ENCODE data around the gene TUBGCP6. TPM values are rescaled to one million over a fixed set of nuclear protein-coding genes. Genes with fewer than 3 reads are reported as not detected.
A peak's percentile ranks its signal among the peaks of the same experiment; 100 is the strongest.

TUBGCP6 gene
- total and polyA plus RNA-seq, 8 donors, result 37.8 to 112 (median 50.2) TPM

- 86 to 91% (median 89%) methylated on average over 21 to 30 of the region's 30 CpGs for WGBS, 5 donors
- no peak for TF ChIP-seq EP300 (IDR thresholded peaks at IDR 0.05)
- no peak for TF ChIP-seq CTCF (IDR thresholded peaks at IDR 0.05)
- TF ChIP-seq POLR2AphosphoS5 (IDR thresholded peaks at IDR 0.05), result no peak
- TF ChIP-seq POLR2A (IDR thresholded peaks at IDR 0.05), result no peak
- Histone ChIP-seq H3K36me3 (peaks cover 90 to 97% (median 93%) of the 10 kb centered on the region in 4 donors), H3K9me3 (no peaks in the 10 kb centered on the region), H3K4me3 (no peak overlapping the region), H3K4me1 (peaks cover 31 to 78% (median 57%) of the 10 kb centered on the region in 4 donors), H3K27me3 (no peaks in the 10 kb centered on the region), H3K27ac (peak overlapping the region; percentile 84 to 95 (median 92))
- intact Hi-C loops (cut with DNase I; ENCODE audit: low total_unique reads), result loop anchor here (5.0 kb wide), 1 partner anchor 58 kb away; no protein-coding TSS in a partner anchor
- no peak for DNase-seq
Measured at GRCh38 chr22:50278956-50279619, 34.3 kb upstream of the TUBGCP6 start.

GRCh38 chr22:50278461-50278860 is 33.6 kb upstream of the TUBGCP6 start:
- WGBS, 5 donors, result 88 to 94% (median 92%) methylated on average over 21 of the region's 21 CpGs
- intact Hi-C loops (cut with DNase I; ENCODE audit: low total_unique reads), result loop anchor here (5.0 kb wide), 1 partner anchor 59 kb away; no protein-coding TSS in a partner anchor

GRCh38 chr22:50277761-50278160 is 32.9 kb upstream of the TUBGCP6 start:
- H3K27ac ChIP-seq, result peak overlapping the region in 3 of 5 donors; percentile 18 to 92 (median 25)
- H3K36me3 ChIP-seq, result peaks cover 78 to 86% (median 80%) of the 10 kb centered on the region in 4 donors
- 68 to 83% (median 74%) methylated on average over 20 to 25 of the region's 25 CpGs for whole genome bisulfite sequencing, 5 donors
- no peaks in the 10 kb centered on the region for H3K9me3 ChIP-seq
- TF ChIP-seq EP300 (IDR thresholded peaks at IDR 0.05), result no peak
- no peak for TF ChIP-seq CTCF (IDR thresholded peaks at IDR 0.05)
- no peak for TF ChIP-seq POLR2A (IDR thresholded peaks at IDR 0.05)
- no peak for TF ChIP-seq POLR2AphosphoS5 (IDR thresholded peaks at IDR 0.05)
- H3K27me3 ChIP-seq, result peaks cover 0 to 2% (median 0%) of the 10 kb centered on the region in 3 donors
- intact Hi-C loops (cut with DNase I; ENCODE audit: low total_unique reads), result loop anchor here (5.0 kb wide), 1 partner anchor 60 kb away; no protein-coding TSS in a partner anchor
- H3K4me3 ChIP-seq, result no peak overlapping the region
- H3K4me1 ChIP-seq, result peaks cover 24 to 75% (median 49%) of the 10 kb centered on the region in 4 donors
- DNase-seq, result no peak

More at GRCh38 chr22:50278461-50278860, 33.6 kb upstream of the TUBGCP6 start:
- Histone ChIP-seq H3K4me3 (no peak overlapping the region), H3K27me3 (no peaks in the 10 kb centered on the region), H3K27ac (peak overlapping the region in 3 of 5 donors; percentile 18 to 92 (median 88)), H3K9me3 (no peaks in the 10 kb centered on the region), H3K4me1 (peaks cover 27 to 79% (median 53%) of the 10 kb centered on the region in 4 donors), H3K36me3 (peaks cover 85 to 93% (median 87%) of the 10 kb centered on the region in 4 donors)
- DNase-seq, result no peak
- TF ChIP-seq CTCF (IDR thresholded peaks at IDR 0.05) (no peak), POLR2AphosphoS5 (IDR thresholded peaks at IDR 0.05) (no peak), POLR2A (IDR thresholded peaks at IDR 0.05) (no peak), EP300 (IDR thresholded peaks at IDR 0.05) (no peak)

- 37 to 59% (median 52%) methylated on average over 20 to 25 of the region's 25 CpGs for WGBS, 5 donors
- peaks cover 62 to 70% (median 64%) of the 10 kb centered on the region in 4 donors for H3K36me3 ChIP-seq
Measured at GRCh38 chr22:50276143-50276542, 31.3 kb upstream of the TUBGCP6 start.

More at GRCh38 chr22:50276143-50276542, 31.3 kb upstream of the TUBGCP6 start:
- H3K4me1 ChIP-seq, result peaks cover 26 to 75% (median 50%) of the 10 kb centered on the region in 4 donors
- H3K9me3 ChIP-seq, result no peaks in the 10 kb centered on the region
- peak overlapping the region in 2 of 4 donors; percentile 6 to 7 for H3K4me3 ChIP-seq
- DNase-seq, result peak; percentile 80 to 81
- intact Hi-C loops (cut with DNase I; ENCODE audit: low total_unique reads), result loop anchor here (5.0 kb wide), 1 partner anchor 61 kb away; no protein-coding TSS in a partner anchor
- H3K27ac ChIP-seq, result peak overlapping the region; percentile 3 to 71 (median 46)
- H3K27me3 ChIP-seq, result peaks cover 0 to 18% (median 3%) of the 10 kb centered on the region in 3 donors
- no peak for TF ChIP-seq POLR2A (IDR thresholded peaks at IDR 0.05)
- TF ChIP-seq CTCF (IDR thresholded peaks at IDR 0.05), result peak in 4 of 7 experiments; percentile 36 to 94 (median 75)

Data from stomach (tissue), 9 donors.